HepG2 (cell line): ENCODE data around the gene SNX2. TPM values are rescaled to one million over a fixed set of nuclear protein-coding genes. Genes with fewer than 3 reads are reported as not detected.

Source experiments
- ATAC-seq: fragments of 200-7000 bp; cut with Tn5 transposase; 3 replicates; pipeline ENCODE4 v1.9.1; 2020; ENCODE audit warnings: mild to moderate bottlenecking, moderate library complexity
- BruUV-seq: library from RNA; stranded (reverse); fragments of 400-500 nt; replicated peaks from 2 replicates; lab custom pipeline; 2021; lab: Mats Ljungman, UMichigan
- CTCF ChIA-PET: fragments of 300-600 bp; formaldehyde crosslinking; extraction: SDS; loops from one replicate; lab custom pipeline; 2021; ENCODE audit warnings: low total read pairs, inconsistent platforms, low intra/inter-chr PET ratio; lab: Yijun Ruan, JAX
- POLR2A ChIA-PET: fragments of 350-600 bp; sonication (Branson Sonifier 250); formaldehyde crosslinking; loops from one replicate; lab custom pipeline; 2020; ENCODE audit warnings: antibody characterized with exemption, inconsistent platforms; lab: Yijun Ruan, JAX
- DNase-seq: peaks from one replicate; pipeline ENCODE4 v3.0.0-alpha.2; 2015; ENCODE audit warnings: low spot score
- FAIRE-seq: peaks from 3 replicates; lab custom pipeline; 2011; peaks lifted over from hg19 to GRCh38; lab: Jason Lieb, UNC
- H2AFZ ChIP-seq: one replicate; pipeline ENCODE4 v1.6.1; 2011; ENCODE audit warnings: low read length, inconsistent platforms
- H3K27ac ChIP-seq: fragments of 300-600 bp; 3 replicates; pipeline ENCODE4 v1.8.0; 2011; ENCODE audit warnings: mixed run types, mild to moderate bottlenecking, mixed read lengths, low read length, inconsistent platforms; ENCODE audit not compliant: insufficient read depth; ENCODE audit errors: extremely low read length
- H3K27me3 ChIP-seq, 2 experiments: fragments of 200-600 bp in 1 of 2; 2 replicates in 1 of 2; 3 replicates in 1 of 2; pipeline versions ENCODE4 v1.6.0 to v1.8.0; 2011; ENCODE audit warnings: low read length in 2 of 2, mild to moderate bottlenecking in 2 of 2, moderate library complexity in 2 of 2, inconsistent platforms in 1 of 2; ENCODE audit not compliant: insufficient read depth in 2 of 2, control insufficient read depth in 1 of 2
- H3K36me3 ChIP-seq, 2 experiments: fragments of 200-600 bp in 1 of 2; replicated peaks in 1 of 2; 2 replicates in 1 of 2; 3 replicates in 1 of 2; pipeline versions ENCODE4 v1.5.1 to v1.8.0; 2011; ENCODE audit warnings: low read length in 2 of 2, inconsistent platforms in 1 of 2; ENCODE audit not compliant: insufficient read depth in 2 of 2, control insufficient read depth in 1 of 2
- H3K4me1 ChIP-seq: 2 replicates; pipeline ENCODE4 v1.5.1; 2012; ENCODE audit warnings: low read length, inconsistent platforms; ENCODE audit not compliant: insufficient read depth
- H3K4me2 ChIP-seq: 2 replicates; pipeline ENCODE4 v1.6.0; 2011; ENCODE audit warnings: low read depth, low read length, inconsistent platforms
- H3K4me3 ChIP-seq, 3 experiments: fragments of 200-600 bp in 1 of 3; sonication (generic), shearing (Covaris generic) in 1 of 3; replicated peaks in 1 of 3; 2 replicates each; pipeline ENCODE4 v1.5.1; 2011 to 2016; ENCODE audit warnings: low read length in 3 of 3, inconsistent platforms in 2 of 3, low read depth in 2 of 3, mild to moderate bottlenecking in 2 of 3, control low read depth in 1 of 3, mixed read lengths in 1 of 3; ENCODE audit not compliant: insufficient read depth in 1 of 3
- H3K79me2 ChIP-seq: one replicate; pipeline ENCODE4 v1.6.1; 2011; ENCODE audit warnings: low read length, inconsistent platforms; ENCODE audit not compliant: insufficient read depth
- H3K9ac ChIP-seq: 2 replicates; pipeline ENCODE4 v1.6.0; 2011; ENCODE audit warnings: mild to moderate bottlenecking, low read depth, low read length, inconsistent platforms; ENCODE audit not compliant: insufficient read depth
- H3K9me3 ChIP-seq: 2 replicates; pipeline ENCODE4 v1.5.1; 2012; ENCODE audit warnings: mild to moderate bottlenecking, low read length
- H4K20me1 ChIP-seq: 2 replicates; pipeline ENCODE4 v1.6.0; 2011; ENCODE audit warnings: inconsistent platforms, mild to moderate bottlenecking, low read length, moderate library complexity; ENCODE audit not compliant: insufficient read depth
- ATF6 ChIP-seq: sonication (generic); formaldehyde crosslinking; conservative IDR thresholded peaks from 2 replicates; pipeline ENCODE4 v1.4.0; 2020; ENCODE audit warnings: missing genetic modification reagents
- CBX2 ChIP-seq, 2 experiments: fragments of 200-600 bp in 1 of 2; sonication (generic); formaldehyde crosslinking in 1 of 2; IDR thresholded peaks; 2 replicates each; pipeline versions ENCODE4 v1.7.0 to v1.8.1; 2018 to 2022; ENCODE audit warnings: low read depth in 2 of 2, low read length in 1 of 2, mild to moderate bottlenecking in 1 of 2, missing genetic modification reagents in 1 of 2
- ESRRA ChIP-seq: sonication (generic); formaldehyde crosslinking; IDR thresholded peaks from 2 replicates; pipeline ENCODE4 v1.5.1; 2020; ENCODE audit warnings: mild to moderate bottlenecking, low read depth, missing genetic modification reagents
- ETV6 ChIP-seq: sonication (generic); formaldehyde crosslinking; conservative IDR thresholded peaks from 2 replicates; pipeline ENCODE4 v1.4.0; 2020; ENCODE audit warnings: missing genetic modification reagents
- FLYWCH1 ChIP-seq: sonication (generic); formaldehyde crosslinking; IDR thresholded peaks from 2 replicates; pipeline ENCODE4 v1.8.1; 2023; ENCODE audit warnings: mild to moderate bottlenecking, missing genetic modification reagents
- GTF3A ChIP-seq: sonication (generic); formaldehyde crosslinking; conservative IDR thresholded peaks from 2 replicates; pipeline ENCODE4 v1.4.0; 2020; ENCODE audit warnings: mild to moderate bottlenecking, missing genetic modification reagents
- NFKB2 ChIP-seq: sonication (generic); formaldehyde crosslinking; IDR thresholded peaks from 2 replicates; pipeline ENCODE4 v1.4.0; 2020; ENCODE audit warnings: missing genetic modification reagents, borderline replicate concordance
- RAD21 ChIP-seq: fragments of 450-650 bp; formaldehyde crosslinking; IDR thresholded peaks from 2 replicates; pipeline ENCODE4 v1.5.0; 2020; ENCODE audit warnings: mild to moderate bottlenecking
- RBAK ChIP-seq: sonication (generic); formaldehyde crosslinking; IDR thresholded peaks from 2 replicates; pipeline ENCODE4 v1.5.1; 2020; ENCODE audit warnings: mild to moderate bottlenecking, missing genetic modification reagents
- RBM39 ChIP-seq: fragments of 200-400 bp; formaldehyde crosslinking; IDR thresholded peaks from one replicate; pipeline ENCODE4 v1.6.1; 2018; ENCODE audit warnings: antibody characterized with exemption, mild to moderate bottlenecking, low read depth, low read length; ENCODE audit not compliant: poor library complexity, severe bottlenecking
- SMAD1 ChIP-seq: sonication (generic); formaldehyde crosslinking; IDR thresholded peaks from 2 replicates; pipeline ENCODE4 v1.4.0; 2020; ENCODE audit warnings: missing genetic modification reagents, low read depth, mild to moderate bottlenecking, borderline replicate concordance
- THRA ChIP-seq: sonication (generic); formaldehyde crosslinking; IDR thresholded peaks from 2 replicates; pipeline ENCODE4 v1.4.0; 2020; ENCODE audit warnings: missing genetic modification reagents, borderline replicate concordance
- ZBTB46 ChIP-seq: sonication (generic); formaldehyde crosslinking; IDR thresholded peaks from 2 replicates; pipeline ENCODE4 v1.4.0; 2020; ENCODE audit warnings: mild to moderate bottlenecking, missing genetic modification reagents, borderline replicate concordance
- ZNF281 ChIP-seq: sonication (generic); formaldehyde crosslinking; IDR thresholded peaks from 2 replicates; pipeline ENCODE4 v1.4.0; 2020; ENCODE audit warnings: missing genetic modification reagents, borderline replicate concordance
- ZNF564 ChIP-seq: sonication (generic); formaldehyde crosslinking; IDR thresholded peaks from 2 replicates; pipeline ENCODE4 v1.8.1; 2023; ENCODE audit warnings: mild to moderate bottlenecking, missing genetic modification reagents
- ZNF678 ChIP-seq: sonication (generic); formaldehyde crosslinking; IDR thresholded peaks from 2 replicates; pipeline ENCODE4 v1.4.0; 2020; ENCODE audit warnings: mild to moderate bottlenecking, missing genetic modification reagents
- WGBS: methylation state at CpG from one replicate; pipeline ENCODE4 v1.1.6; 2017; ENCODE audit warnings: low lambda C conversion rate; 5-methylcytosine and 5-hydroxymethylcytosine counted together
- in situ Hi-C: cut with HindIII; loops from 2 replicates; pipeline ENCODE4 v1.10.0; 2017; ENCODE audit warnings: low pct_unique_long_range_greater_than_20kb; ENCODE audit not compliant: extremely low pct_ligation_motif_present
- intact Hi-C: fragments of 100-400 bp; cut with micrococcal nuclease; formaldehyde crosslinking; loops from one replicate; pipeline ENCODE4 v1.10.0; 2022; ENCODE audit not compliant: unreplicated experiment
- polyA plus RNA-seq, 8 experiments: library from polyadenylated mRNA; depleted of rRNA in 3 of 8; stranded (reverse) in 7 of 8; unstranded in 1 of 8; fragments of >200 nt; fragmentation: Illumina TruSeq in 4 of 8; extraction: Trizol in 4 of 8; gene quantifications; 2 replicates each; pipeline versions ENCODE4 v1.2.1 to v1.2.3, GENCODE V29; 2011 to 2016; ENCODE audit warnings: low read depth in 4 of 8, missing spikeins in 1 of 8, mixed read lengths in 1 of 8; ENCODE audit not compliant: insufficient read depth in 1 of 8
- total RNA-seq, 5 experiments: library from RNA; depleted of rRNA; stranded (reverse); fragments of >200 nt; fragmentation: Illumina TruSeq; extraction: Trizol; gene quantifications; 2 replicates each; pipeline ENCODE4 v1.2.3, GENCODE V29; 2016; ENCODE audit warnings: low read depth in 1 of 5

The SNX2 gene
- total and polyA plus RNA-seq, 2 of the 13 experiments (the other 11 are each of a cell fraction or from before 2014, with no cell fraction given): 26.4 to 78.8 TPM

GRCh38 chr5:122836947-122837346, 62.1 kb downstream of the SNX2 start:
- H3K4me1 ChIP-seq: peaks cover 2% of the 10 kb centered on the region
- no peak overlapping the region for H3K27ac ChIP-seq
- H3K27me3 ChIP-seq: no peaks in the 10 kb centered on the region
- ATAC-seq (no peak), DNase-seq (no peak), FAIRE-seq (no peak)
- H3K4me3 ChIP-seq: no peak overlapping the region
- in situ Hi-C loops (no loop called here), intact Hi-C loops (no loop called here)
- H4K20me1 ChIP-seq: no peaks in the 10 kb centered on the region
- no peak overlapping the region for H3K9ac ChIP-seq
- no peaks in the 10 kb centered on the region for H3K9me3 ChIP-seq
- H3K79me2 ChIP-seq: no peaks in the 10 kb centered on the region
- CTCF ChIA-PET: no interaction called here
- BruUV-seq: no TSS peak
- 92% methylated on average over 3 of the region's 3 CpGs for WGBS
- H3K4me2 ChIP-seq: no peak overlapping the region
- no peak overlapping the region for H2AFZ ChIP-seq
- H3K36me3 ChIP-seq: no peaks in the 10 kb centered on the region
- POLR2A ChIA-PET: no interaction called here
- TF ChIP-seq NFKB2 (CRISPR knock-in tag): no peak
- no peak for TF ChIP-seq FLYWCH1 (CRISPR knock-in tag)
- TF ChIP-seq RBM39: no peak
- no peak for TF ChIP-seq ATF6 (CRISPR knock-in tag)
- no peak for TF ChIP-seq RBAK
- no peak for TF ChIP-seq ZNF281
- TF ChIP-seq ESRRA: no peak
- no peak for TF ChIP-seq CBX2 (IDR thresholded peaks at IDR 0.05; ENCODE audit: low read depth, low read length)
- TF ChIP-seq CBX2 (CRISPR knock-in tag; IDR thresholded peaks at IDR 0.05; ENCODE audit: low read depth): no peak
- TF ChIP-seq ZNF678 (CRISPR knock-in tag): no peak
- no peak for TF ChIP-seq SMAD1 (CRISPR knock-in tag)
- no peak for TF ChIP-seq GTF3A (CRISPR knock-in tag)
- no peak for TF ChIP-seq ETV6
- TF ChIP-seq ZNF564 (CRISPR knock-in tag): no peak
- TF ChIP-seq THRA (CRISPR knock-in tag): no peak
- TF ChIP-seq RAD21 (CRISPR knock-in tag): no peak
- no peak for TF ChIP-seq ZBTB46 (CRISPR knock-in tag)
